ENCODE measurements around the gene EVL.
"Not testable (repeated sequence)": the region's sequence is repeated elsewhere in the genome, so short reads cannot be mapped to it uniquely, and the experiment has no call there.

Gene EVL

GRCh38 chr14:100030006-100030405 is 35.2 kb upstream of the EVL start:
- not testable (repeated sequence) for H3K36me3 ChIP-seq (ENCODE audit: control insufficient read depth in 1 of 2, insufficient read depth in 2 of 2, low read length in 2 of 2); H3K9me3 ChIP-seq (ENCODE audit: control insufficient read depth in 1 of 2, low read length in 2 of 2); H3K27ac ChIP-seq (ENCODE audit: low read length); H3K27me3 ChIP-seq (ENCODE audit: low read depth, low read length); H3K4me3 ChIP-seq (ENCODE audit: low read depth in 1 of 2, low read length in 2 of 2)
- peaks cover 19 to 22% of the 10 kb centered on the region in 2 donors for H3K4me1 ChIP-seq (ENCODE audit: control insufficient read depth in 1 of 2, insufficient read depth in 2 of 2, low read length in 2 of 2)

- Histone ChIP-seq H3K36me3 (ENCODE audit: control insufficient read depth in 1 of 2, insufficient read depth in 2 of 2, low read length in 2 of 2) (peaks cover 0 to 3% of the 10 kb centered on the region in 2 donors), H3K27me3 (ENCODE audit: low read depth, low read length) (no peaks in the 10 kb centered on the region), H3K4me3 (ENCODE audit: low read depth in 1 of 2, low read length in 2 of 2) (no peak overlapping the region), H3K4me1 (ENCODE audit: control insufficient read depth in 1 of 2, insufficient read depth in 2 of 2, low read length in 2 of 2) (peaks cover 19 to 22% of the 10 kb centered on the region in 2 donors), H3K27ac (ENCODE audit: low read length) (peak overlapping the region; percentile 67), H3K9me3 (ENCODE audit: control insufficient read depth in 1 of 2, low read length in 2 of 2) (no peaks in the 10 kb centered on the region)
Observed at GRCh38 chr14:100030452-100031153, 34.6 kb upstream of the EVL start.

GRCh38 chr14:100031506-100032281 is 33.5 kb upstream of the EVL start:
- Histone ChIP-seq H3K27me3 (ENCODE audit: low read depth, low read length) (no peaks in the 10 kb centered on the region), H3K36me3 (ENCODE audit: control insufficient read depth in 1 of 2, insufficient read depth in 2 of 2, low read length in 2 of 2) (peaks cover 0 to 3% of the 10 kb centered on the region in 2 donors), H3K4me3 (ENCODE audit: low read depth in 1 of 2, low read length in 2 of 2) (peak overlapping the region; percentile 37), H3K9me3 (ENCODE audit: control insufficient read depth in 1 of 2, low read length in 2 of 2) (no peaks in the 10 kb centered on the region), H3K4me1 (ENCODE audit: control insufficient read depth in 1 of 2, insufficient read depth in 2 of 2, low read length in 2 of 2) (peaks cover 19 to 22% of the 10 kb centered on the region in 2 donors), H3K27ac (ENCODE audit: low read length) (peak overlapping the region; percentile 67)

- H3K27ac ChIP-seq (ENCODE audit: low read length) = no peak overlapping the region
- no peak overlapping the region for H3K4me3 ChIP-seq (ENCODE audit: low read depth in 1 of 2, low read length in 2 of 2)
- no peaks in the 10 kb centered on the region for H3K27me3 ChIP-seq (ENCODE audit: low read depth, low read length)
- H3K9me3 ChIP-seq (ENCODE audit: control insufficient read depth in 1 of 2, low read length in 2 of 2) = no peaks in the 10 kb centered on the region
- H3K4me1 ChIP-seq (ENCODE audit: control insufficient read depth in 1 of 2, insufficient read depth in 2 of 2, low read length in 2 of 2) = peaks cover 19 to 22% of the 10 kb centered on the region in 2 donors
- H3K36me3 ChIP-seq (ENCODE audit: control insufficient read depth in 1 of 2, insufficient read depth in 2 of 2, low read length in 2 of 2) = peaks cover 0 to 3% of the 10 kb centered on the region in 2 donors
Observed at GRCh38 chr14:100032738-100033137, 32.5 kb upstream of the EVL start.

GRCh38 chr14:100033347-100034075 is 31.7 kb upstream of the EVL start:
- Histone ChIP-seq H3K27ac (ENCODE audit: low read length) (no peak overlapping the region), H3K9me3 (ENCODE audit: control insufficient read depth in 1 of 2, low read length in 2 of 2) (no peaks in the 10 kb centered on the region), H3K4me3 (ENCODE audit: low read depth in 1 of 2, low read length in 2 of 2) (no peak overlapping the region), H3K36me3 (ENCODE audit: control insufficient read depth in 1 of 2, insufficient read depth in 2 of 2, low read length in 2 of 2) (peaks cover 0 to 3% of the 10 kb centered on the region in 2 donors), H3K27me3 (ENCODE audit: low read depth, low read length) (no peaks in the 10 kb centered on the region), H3K4me1 (ENCODE audit: control insufficient read depth in 1 of 2, insufficient read depth in 2 of 2, low read length in 2 of 2) (peaks cover 19 to 22% of the 10 kb centered on the region in 2 donors)

- Histone ChIP-seq H3K4me1 (ENCODE audit: control insufficient read depth in 1 of 2, insufficient read depth in 2 of 2, low read length in 2 of 2) (peaks cover 19 to 22% of the 10 kb centered on the region in 2 donors), H3K27me3 (ENCODE audit: low read depth, low read length) (no peaks in the 10 kb centered on the region), H3K36me3 (ENCODE audit: control insufficient read depth in 1 of 2, insufficient read depth in 2 of 2, low read length in 2 of 2) (peaks cover 0 to 3% of the 10 kb centered on the region in 2 donors), H3K9me3 (ENCODE audit: control insufficient read depth in 1 of 2, low read length in 2 of 2) (no peaks in the 10 kb centered on the region), H3K4me3 (ENCODE audit: low read depth in 1 of 2, low read length in 2 of 2) (no peak overlapping the region), H3K27ac (ENCODE audit: low read length) (no peak overlapping the region)
Observed at GRCh38 chr14:100034468-100034867, 30.8 kb upstream of the EVL start.

GRCh38 chr14:100034961-100035500 is 30.2 kb upstream of the EVL start:
- H3K36me3 ChIP-seq (ENCODE audit: control insufficient read depth in 1 of 2, insufficient read depth in 2 of 2, low read length in 2 of 2) = peaks cover 0 to 3% of the 10 kb centered on the region in 2 donors
- H3K27me3 ChIP-seq (ENCODE audit: low read depth, low read length) = no peaks in the 10 kb centered on the region
- H3K4me3 ChIP-seq (ENCODE audit: low read depth in 1 of 2, low read length in 2 of 2) = no peak overlapping the region
- H3K4me1 ChIP-seq (ENCODE audit: control insufficient read depth in 1 of 2, insufficient read depth in 2 of 2, low read length in 2 of 2) = peaks cover 17 to 22% of the 10 kb centered on the region in 2 donors
- no peaks in the 10 kb centered on the region for H3K9me3 ChIP-seq (ENCODE audit: control insufficient read depth in 1 of 2, low read length in 2 of 2)
- no peak overlapping the region for H3K27ac ChIP-seq (ENCODE audit: low read length)

GRCh38 chr14:100035700-100036099 is 29.5 kb upstream of the EVL start:
- Histone ChIP-seq H3K4me3 (ENCODE audit: low read depth in 1 of 2, low read length in 2 of 2) (no peak overlapping the region), H3K4me1 (ENCODE audit: control insufficient read depth in 1 of 2, insufficient read depth in 2 of 2, low read length in 2 of 2) (peaks cover 12 to 17% of the 10 kb centered on the region in 2 donors), H3K27me3 (ENCODE audit: low read depth, low read length) (no peaks in the 10 kb centered on the region), H3K27ac (ENCODE audit: low read length) (no peak overlapping the region), H3K36me3 (ENCODE audit: control insufficient read depth in 1 of 2, insufficient read depth in 2 of 2, low read length in 2 of 2) (peaks cover 0 to 3% of the 10 kb centered on the region in 2 donors), H3K9me3 (ENCODE audit: control insufficient read depth in 1 of 2, low read length in 2 of 2) (no peaks in the 10 kb centered on the region)

GRCh38 chr14:100037353-100037752 is 27.9 kb upstream of the EVL start:
- H3K27ac ChIP-seq (ENCODE audit: low read length) = no peak overlapping the region
- no peak overlapping the region for H3K4me3 ChIP-seq (ENCODE audit: low read depth in 1 of 2, low read length in 2 of 2)
- peaks cover 0 to under 1% of the 10 kb centered on the region in 2 donors for H3K4me1 ChIP-seq (ENCODE audit: control insufficient read depth in 1 of 2, insufficient read depth in 2 of 2, low read length in 2 of 2)
- H3K36me3 ChIP-seq (ENCODE audit: control insufficient read depth in 1 of 2, insufficient read depth in 2 of 2, low read length in 2 of 2) = no peaks in the 10 kb centered on the region
- no peaks in the 10 kb centered on the region for H3K9me3 ChIP-seq (ENCODE audit: control insufficient read depth in 1 of 2, low read length in 2 of 2)
- no peaks in the 10 kb centered on the region for H3K27me3 ChIP-seq (ENCODE audit: low read depth, low read length)

GRCh38 chr14:100038065-100038464 is 27.2 kb upstream of the EVL start:
- no peak overlapping the region for H3K4me3 ChIP-seq (ENCODE audit: low read depth in 1 of 2, low read length in 2 of 2)
- H3K27ac ChIP-seq (ENCODE audit: low read length) = no peak overlapping the region
- no peaks in the 10 kb centered on the region for H3K4me1 ChIP-seq (ENCODE audit: control insufficient read depth in 1 of 2, insufficient read depth in 2 of 2, low read length in 2 of 2)

GRCh38 chr14:100039903-100040302 is 25.3 kb upstream of the EVL start:
- Histone ChIP-seq H3K27me3 (ENCODE audit: low read depth, low read length) (no peaks in the 10 kb centered on the region), H3K36me3 (ENCODE audit: control insufficient read depth in 1 of 2, insufficient read depth in 2 of 2, low read length in 2 of 2) (no peaks in the 10 kb centered on the region), H3K9me3 (ENCODE audit: control insufficient read depth in 1 of 2, low read length in 2 of 2) (no peaks in the 10 kb centered on the region), H3K27ac (ENCODE audit: low read length) (no peak overlapping the region), H3K4me3 (ENCODE audit: low read depth in 1 of 2, low read length in 2 of 2) (no peak overlapping the region), H3K4me1 (ENCODE audit: control insufficient read depth in 1 of 2, insufficient read depth in 2 of 2, low read length in 2 of 2) (no peaks in the 10 kb centered on the region)

More at GRCh38 chr14:100038065-100038464, 27.2 kb upstream of the EVL start:
- H3K9me3 ChIP-seq (ENCODE audit: control insufficient read depth in 1 of 2, low read length in 2 of 2) = no peaks in the 10 kb centered on the region
- no peaks in the 10 kb centered on the region for H3K27me3 ChIP-seq (ENCODE audit: low read depth, low read length)
- no peaks in the 10 kb centered on the region for H3K36me3 ChIP-seq (ENCODE audit: control insufficient read depth in 1 of 2, insufficient read depth in 2 of 2, low read length in 2 of 2)
